Lower lobe of right lung (tissue), 2 donors: ENCODE measurements around the gene TTC33. TPM values are rescaled to one million over a fixed set of nuclear protein-coding genes. Genes with fewer than 3 reads are reported as not detected.

Source experiments
- ATAC-seq, 2 donors: fragments of 200-7000 bp; cut with Tn5 transposase; one replicate each; pipeline ENCODE4 v1.9.1; 2020 to 2022; ENCODE audit warnings: mild to moderate bottlenecking in 2 of 2, moderate library complexity in 2 of 2
- DNase-seq: peaks from one replicate; pipeline ENCODE4 v3.0.0-alpha.2; 2020
- H3K27ac ChIP-seq: fragments of 200-600 bp; one replicate; pipeline ENCODE4 v1.8.0; 2022
- H3K27me3 ChIP-seq: fragments of 200-600 bp; one replicate; pipeline ENCODE4 v1.8.0; 2022; ENCODE audit warnings: low read depth
- H3K36me3 ChIP-seq: fragments of 200-600 bp; one replicate; pipeline ENCODE4 v1.8.0; 2022; ENCODE audit warnings: mild to moderate bottlenecking
- H3K4me1 ChIP-seq: fragments of 200-600 bp; one replicate; pipeline ENCODE4 v1.8.0; 2022
- H3K4me3 ChIP-seq: fragments of 200-600 bp; one replicate; pipeline ENCODE4 v1.8.0; 2022; ENCODE audit warnings: mild to moderate bottlenecking
- H3K9me3 ChIP-seq: fragments of 200-600 bp; one replicate; pipeline ENCODE4 v1.8.0; 2022
- CTCF ChIP-seq: fragments of 200-600 bp; IDR thresholded peaks from one replicate; pipeline ENCODE4 v1.8.0; 2022; ENCODE audit warnings: antibody characterized with exemption, mild to moderate bottlenecking
- intact Hi-C: fragments of 100-400 bp; cut with DNase I; formaldehyde crosslinking; loops from one replicate; pipeline ENCODE4 v1.11.0; 2022
- total RNA-seq: library from RNA; stranded (reverse); fragmentation: NEBNext Ultra II Directional; extraction: Animal tissue kit (Norgen Biotek cat#: 25700); gene quantifications from one replicate; pipeline ENCODE4 v1.2.1, GENCODE V29; 2021
- donor health status: DM: no; HTN: yes; CAD: no; lungs with severe emphysema.

TTC33 gene
- total RNA-seq, 1 donor from 2014 or later, result 14.9 TPM

- Histone ChIP-seq H3K36me3 (peaks cover 12% of the 10 kb centered on the region), H3K27ac (no peak overlapping the region), H3K4me3 (no peak overlapping the region), H3K27me3 (no peaks in the 10 kb centered on the region), H3K4me1 (peaks cover 32% of the 10 kb centered on the region), H3K9me3 (no peaks in the 10 kb centered on the region)
- ATAC-seq, result no peak
- no peak for DNase-seq
- no peak for TF ChIP-seq CTCF
- intact Hi-C loops, result no loop called here
These were observed 17.3 kb downstream of the TTC33 start for GRCh38 chr5:40738502-40738901.

- TF ChIP-seq CTCF, result peak; percentile 71
- intact Hi-C loops, result no loop called here
- peaks cover 35% of the 10 kb centered on the region for H3K4me1 ChIP-seq
- no peaks in the 10 kb centered on the region for H3K9me3 ChIP-seq
- no peaks in the 10 kb centered on the region for H3K27me3 ChIP-seq
- peaks cover 5% of the 10 kb centered on the region for H3K36me3 ChIP-seq
- ATAC-seq (peak; percentile 67 to 73), DNase-seq (no peak)
- no peak overlapping the region for H3K4me3 ChIP-seq
- H3K27ac ChIP-seq, result no peak overlapping the region
These were observed 19.5 kb downstream of the TTC33 start for GRCh38 chr5:40736103-40736875.

GRCh38 chr5:40735609-40736008, 20.2 kb downstream of the TTC33 start:
- H3K27ac ChIP-seq, result no peak overlapping the region

GRCh38 chr5:40734986-40735385, 20.8 kb downstream of the TTC33 start:
- ATAC-seq, result no peak
- intact Hi-C loops, result no loop called here
- DNase-seq, result no peak

More at GRCh38 chr5:40735609-40736008, 20.2 kb downstream of the TTC33 start:
- peaks cover 35% of the 10 kb centered on the region for H3K4me1 ChIP-seq
- H3K9me3 ChIP-seq, result no peaks in the 10 kb centered on the region
- DNase-seq (no peak), ATAC-seq (no peak)
- intact Hi-C loops, result no loop called here
- H3K27me3 ChIP-seq, result no peaks in the 10 kb centered on the region
- TF ChIP-seq CTCF, result no peak
- H3K4me3 ChIP-seq, result no peak overlapping the region
- no peaks in the 10 kb centered on the region for H3K36me3 ChIP-seq

GRCh38 chr5:40733879-40734563, 21.7 kb downstream of the TTC33 start:
- Histone ChIP-seq H3K4me1 (peaks cover 35% of the 10 kb centered on the region), H3K36me3 (no peaks in the 10 kb centered on the region), H3K27ac (no peak overlapping the region), H3K27me3 (no peaks in the 10 kb centered on the region), H3K4me3 (no peak overlapping the region), H3K9me3 (no peaks in the 10 kb centered on the region)
- DNase-seq (no peak), ATAC-seq (peak in 1 of 2 donors; percentile 32)
- no peak for TF ChIP-seq CTCF
- intact Hi-C loops, result no loop called here

More at GRCh38 chr5:40734986-40735385, 20.8 kb downstream of the TTC33 start:
- Histone ChIP-seq H3K9me3 (no peaks in the 10 kb centered on the region), H3K36me3 (no peaks in the 10 kb centered on the region), H3K4me3 (no peak overlapping the region), H3K27ac (no peak overlapping the region), H3K27me3 (no peaks in the 10 kb centered on the region), H3K4me1 (peaks cover 35% of the 10 kb centered on the region)
- TF ChIP-seq CTCF, result no peak
